Measurements from ENCODE around the gene MXRA8.

GRCh38 chr1:1311107-1312104 lies 46.9 kb downstream of the MXRA8 start:
- TF ChIP-seq CTCF (IDR thresholded peaks at IDR 0.05) (no peak), POLR2A (IDR thresholded peaks at IDR 0.05) (no peak)
